Measurements from ENCODE around the gene NLK.

The NLK gene

DNA sequence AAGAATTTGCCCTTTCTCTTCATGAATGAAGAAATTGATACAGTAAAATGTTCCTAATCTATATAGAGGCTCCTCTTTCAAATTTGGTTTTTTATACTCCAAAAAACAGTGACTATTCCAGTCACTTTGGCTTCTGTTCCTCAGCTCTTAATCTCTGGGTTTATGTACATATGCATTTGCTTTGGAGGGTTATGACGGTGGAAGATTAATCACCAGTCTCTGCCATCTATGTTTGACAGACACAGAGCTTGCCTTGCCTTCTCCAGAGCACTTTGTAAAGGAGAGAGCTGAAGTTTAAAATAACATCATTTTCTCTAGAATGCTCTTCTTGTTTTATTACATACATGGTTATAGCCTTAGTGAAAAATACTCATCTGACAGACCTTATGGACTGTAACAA, 99.3 kb downstream of the NLK start:
- TF ChIP-seq, protein P1, sequence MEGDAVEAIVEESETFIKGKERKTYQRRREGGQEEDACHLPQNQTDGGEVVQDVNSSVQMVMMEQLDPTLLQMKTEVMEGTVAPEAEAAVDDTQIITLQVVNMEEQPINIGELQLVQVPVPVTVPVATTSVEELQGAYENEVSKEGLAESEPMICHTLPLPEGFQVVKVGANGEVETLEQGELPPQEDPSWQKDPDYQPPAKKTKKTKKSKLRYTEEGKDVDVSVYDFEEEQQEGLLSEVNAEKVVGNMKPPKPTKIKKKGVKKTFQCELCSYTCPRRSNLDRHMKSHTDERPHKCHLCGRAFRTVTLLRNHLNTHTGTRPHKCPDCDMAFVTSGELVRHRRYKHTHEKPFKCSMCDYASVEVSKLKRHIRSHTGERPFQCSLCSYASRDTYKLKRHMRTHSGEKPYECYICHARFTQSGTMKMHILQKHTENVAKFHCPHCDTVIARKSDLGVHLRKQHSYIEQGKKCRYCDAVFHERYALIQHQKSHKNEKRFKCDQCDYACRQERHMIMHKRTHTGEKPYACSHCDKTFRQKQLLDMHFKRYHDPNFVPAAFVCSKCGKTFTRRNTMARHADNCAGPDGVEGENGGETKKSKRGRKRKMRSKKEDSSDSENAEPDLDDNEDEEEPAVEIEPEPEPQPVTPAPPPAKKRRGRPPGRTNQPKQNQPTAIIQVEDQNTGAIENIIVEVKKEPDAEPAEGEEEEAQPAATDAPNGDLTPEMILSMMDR (IDR thresholded peaks at IDR 0.05) = no peak
- H3K9me3 ChIP-seq = no peaks in the 10 kb centered on the region
- no peak overlapping the region for H3K27ac ChIP-seq
- peaks cover 0 to 3% of the 10 kb centered on the region in 2 experiments for H3K4me1 ChIP-seq (ENCODE audit: control insufficient read depth in 1 of 2, insufficient read depth in 1 of 2, low read depth in 1 of 2, low read length in 1 of 2)
- no peak overlapping the region for H3K4me3 ChIP-seq (ENCODE audit: low read depth in 1 of 2, low read length in 1 of 2)
- peaks cover 12% of the 10 kb centered on the region for H3K36me3 ChIP-seq
- no peaks in the 10 kb centered on the region for H3K27me3 ChIP-seq

DNA sequence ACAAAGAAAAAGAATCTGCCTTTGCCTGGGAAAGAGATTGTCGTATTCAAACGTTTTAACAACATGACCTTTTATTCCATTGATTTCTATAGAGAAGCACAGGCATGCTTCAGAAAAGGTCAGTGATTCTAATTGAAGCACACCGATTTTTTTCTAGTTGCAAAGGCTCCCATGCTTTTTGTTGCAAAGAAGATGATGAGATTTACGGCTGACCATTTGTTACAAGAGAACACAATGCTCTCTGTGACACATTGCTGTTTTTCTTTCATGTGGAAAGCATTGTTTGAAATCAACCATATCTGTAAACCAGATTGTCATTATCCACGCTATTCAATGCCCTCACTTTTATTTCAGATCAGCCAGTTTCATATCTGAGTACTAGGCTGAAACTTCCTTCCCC, 99.8 kb downstream of the NLK start:
- peaks cover 0 to 3% of the 10 kb centered on the region in 2 experiments for H3K4me1 ChIP-seq (ENCODE audit: control insufficient read depth in 1 of 2, insufficient read depth in 1 of 2, low read depth in 1 of 2, low read length in 1 of 2)
- peaks cover 12% of the 10 kb centered on the region for H3K36me3 ChIP-seq
- no peak overlapping the region for H3K27ac ChIP-seq
- H3K4me3 ChIP-seq (ENCODE audit: low read depth in 1 of 2, low read length in 1 of 2) = no peak overlapping the region
- no peaks in the 10 kb centered on the region for H3K9me3 ChIP-seq
- TF ChIP-seq, protein P1 (IDR thresholded peaks at IDR 0.05) = no peak
- H3K27me3 ChIP-seq = no peaks in the 10 kb centered on the region

DNA sequence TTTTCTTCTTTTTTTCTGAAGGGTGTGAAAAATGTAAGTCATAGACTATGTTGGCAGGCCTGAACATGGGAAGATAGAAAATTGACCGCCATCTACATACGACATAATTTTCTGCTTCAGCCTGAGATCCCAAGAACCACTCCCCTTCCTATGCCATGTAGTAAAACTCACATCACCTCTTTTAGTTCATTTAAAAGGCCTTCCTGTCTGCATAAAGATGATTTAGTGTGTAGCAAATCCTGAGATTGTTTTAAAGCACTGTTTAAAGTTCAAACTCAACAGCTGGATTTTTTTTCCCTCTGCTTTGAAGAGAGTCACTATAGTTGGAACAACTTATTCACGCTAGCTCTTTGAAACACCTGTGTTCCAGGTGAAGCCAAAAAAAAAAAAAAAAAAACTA, 101.5 kb downstream of the NLK start:
- no peak overlapping the region for H3K4me3 ChIP-seq (ENCODE audit: low read depth in 1 of 2, low read length in 1 of 2)
- no peaks in the 10 kb centered on the region for H3K4me1 ChIP-seq (ENCODE audit: control insufficient read depth in 1 of 2, insufficient read depth in 1 of 2, low read depth in 1 of 2, low read length in 1 of 2)
- peaks cover 12% of the 10 kb centered on the region for H3K36me3 ChIP-seq
- H3K27ac ChIP-seq = no peak overlapping the region
- H3K9me3 ChIP-seq = no peaks in the 10 kb centered on the region
- TF ChIP-seq, protein P1 (IDR thresholded peaks at IDR 0.05) = no peak
- H3K27me3 ChIP-seq = no peaks in the 10 kb centered on the region

DNA sequence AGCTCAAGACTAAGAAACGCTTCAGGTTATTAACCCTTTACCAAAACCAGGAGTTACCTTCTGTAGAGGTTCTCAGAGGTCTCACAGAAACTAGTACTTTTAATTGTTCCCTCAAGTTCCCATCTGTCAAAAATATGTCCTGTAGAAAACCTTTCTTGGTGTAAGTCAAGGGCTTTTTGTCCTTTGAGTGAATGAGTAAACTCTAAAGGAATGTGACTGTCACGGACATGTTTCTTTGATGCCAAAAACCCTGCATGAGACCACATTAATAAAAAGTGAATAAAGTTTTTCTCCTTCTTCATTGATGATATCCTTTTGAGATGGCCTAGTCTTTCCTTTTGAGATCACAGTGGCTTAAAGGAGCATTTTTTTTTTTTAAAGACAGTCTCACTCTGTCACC, 102.9 kb downstream of the NLK start:
- Histone ChIP-seq H3K27ac (no peak overlapping the region), H3K4me1 (ENCODE audit: control insufficient read depth in 1 of 2, insufficient read depth in 1 of 2, low read depth in 1 of 2, low read length in 1 of 2) (no peaks in the 10 kb centered on the region), H3K36me3 (peaks cover 12% of the 10 kb centered on the region), H3K9me3 (no peaks in the 10 kb centered on the region), H3K4me3 (ENCODE audit: low read depth in 1 of 2, low read length in 1 of 2) (no peak overlapping the region), H3K27me3 (no peaks in the 10 kb centered on the region)
- TF ChIP-seq, protein P1 (IDR thresholded peaks at IDR 0.05) = no peak

DNA sequence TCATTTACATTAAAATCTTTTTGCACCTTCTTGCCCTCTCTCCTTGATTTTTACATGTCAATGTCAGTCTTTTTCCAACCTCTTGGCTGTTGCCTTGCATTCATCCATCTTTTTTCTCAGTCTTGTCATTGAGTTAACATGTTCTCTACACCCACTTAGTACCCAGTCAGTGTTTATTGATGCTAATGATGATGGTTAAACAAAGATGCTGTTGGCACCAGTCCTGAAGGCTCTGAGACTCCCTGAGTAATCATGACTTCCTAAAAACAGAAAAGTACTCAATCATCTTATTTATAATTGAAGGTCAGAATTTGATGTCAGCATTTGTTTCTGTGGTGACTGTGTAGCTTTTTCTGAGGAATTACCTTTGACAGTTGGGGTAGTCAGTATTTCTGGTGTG, 104.5 kb downstream of the NLK start:
- Histone ChIP-seq H3K4me3 (ENCODE audit: low read depth in 1 of 2, low read length in 1 of 2) (no peak overlapping the region), H3K9me3 (no peaks in the 10 kb centered on the region), H3K36me3 (peaks cover 12% of the 10 kb centered on the region), H3K27ac (no peak overlapping the region), H3K4me1 (ENCODE audit: control insufficient read depth in 1 of 2, insufficient read depth in 1 of 2, low read depth in 1 of 2, low read length in 1 of 2) (no peaks in the 10 kb centered on the region), H3K27me3 (no peaks in the 10 kb centered on the region)
- TF ChIP-seq, protein P1 (IDR thresholded peaks at IDR 0.05) = no peak

DNA sequence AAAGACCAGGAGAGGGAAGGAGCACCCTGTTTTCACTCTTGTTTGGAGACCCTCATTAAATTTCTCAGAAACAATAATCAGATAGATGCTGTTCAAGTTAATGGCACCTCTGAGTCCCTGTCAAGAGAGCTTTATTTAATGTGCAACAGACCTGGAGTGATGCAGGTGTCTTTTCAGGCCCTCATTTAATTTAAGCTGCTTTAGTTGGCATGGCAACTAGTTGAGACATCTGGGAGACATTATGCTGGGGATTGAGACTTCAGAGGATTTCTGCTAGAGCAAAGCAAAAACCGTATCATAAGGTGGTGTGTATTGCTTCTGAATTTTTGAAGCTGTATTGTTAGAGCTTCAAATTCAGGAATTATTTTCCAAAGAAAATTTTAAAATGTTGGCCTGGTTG, 108.5 kb downstream of the NLK start:
- TF ChIP-seq, protein P1 (IDR thresholded peaks at IDR 0.05) = no peak
- Histone ChIP-seq H3K27ac (no peak overlapping the region), H3K9me3 (no peaks in the 10 kb centered on the region), H3K36me3 (no peaks in the 10 kb centered on the region), H3K4me1 (ENCODE audit: control insufficient read depth in 1 of 2, insufficient read depth in 1 of 2, low read depth in 1 of 2, low read length in 1 of 2) (no peaks in the 10 kb centered on the region), H3K4me3 (ENCODE audit: low read depth in 1 of 2, low read length in 1 of 2) (no peak overlapping the region), H3K27me3 (no peaks in the 10 kb centered on the region)
